ENCODE data around the gene CD248.
"Not testable (repeated sequence)": the region's sequence is repeated elsewhere in the genome, so short reads cannot be mapped to it uniquely, and the experiment has no call there.

CD248 gene

DNA sequence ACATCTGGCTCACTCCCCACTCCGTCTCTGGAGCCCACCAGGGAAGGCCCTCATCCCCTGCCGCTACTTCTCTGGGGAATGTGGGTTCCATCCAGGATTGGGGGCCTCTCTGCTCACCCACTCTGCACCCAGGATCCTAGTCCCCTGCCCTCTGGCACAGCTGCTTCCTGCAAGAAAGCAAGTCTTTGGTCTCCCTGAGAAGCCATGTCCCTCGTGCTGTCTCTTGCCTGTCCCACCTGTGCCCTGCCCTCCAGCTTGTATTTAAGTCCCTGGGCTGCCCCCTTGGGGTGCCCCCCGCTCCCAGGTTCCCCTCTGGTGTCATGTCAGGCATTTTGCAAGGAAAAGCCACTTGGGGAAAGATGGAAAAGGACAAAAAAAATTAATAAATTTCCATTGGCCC is 39.8 kb downstream of the CD248 start:
- DNase-seq: not testable (repeated sequence)

DNA sequence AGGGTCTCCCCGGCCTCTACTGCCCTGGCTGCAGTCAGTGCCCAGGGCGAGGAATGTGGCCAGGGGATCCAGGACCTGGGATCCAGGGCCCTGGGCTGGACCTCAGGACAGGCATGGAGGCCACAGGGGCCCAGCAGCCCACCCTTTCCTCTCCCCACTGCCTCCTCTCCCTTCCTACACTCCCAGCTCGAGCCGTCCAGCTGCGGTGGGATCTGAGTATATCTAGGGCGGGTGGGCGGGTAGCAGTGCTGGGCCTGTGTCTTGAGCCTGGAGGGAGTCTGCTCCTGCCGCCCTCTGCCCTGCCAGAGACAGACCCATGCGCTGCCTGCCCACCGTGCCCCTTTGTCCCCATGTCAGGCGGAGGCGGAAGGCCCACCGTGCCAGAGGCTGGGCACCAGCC is 40.2 kb downstream of the CD248 start:
- DNase-seq: not testable (repeated sequence)

DNA sequence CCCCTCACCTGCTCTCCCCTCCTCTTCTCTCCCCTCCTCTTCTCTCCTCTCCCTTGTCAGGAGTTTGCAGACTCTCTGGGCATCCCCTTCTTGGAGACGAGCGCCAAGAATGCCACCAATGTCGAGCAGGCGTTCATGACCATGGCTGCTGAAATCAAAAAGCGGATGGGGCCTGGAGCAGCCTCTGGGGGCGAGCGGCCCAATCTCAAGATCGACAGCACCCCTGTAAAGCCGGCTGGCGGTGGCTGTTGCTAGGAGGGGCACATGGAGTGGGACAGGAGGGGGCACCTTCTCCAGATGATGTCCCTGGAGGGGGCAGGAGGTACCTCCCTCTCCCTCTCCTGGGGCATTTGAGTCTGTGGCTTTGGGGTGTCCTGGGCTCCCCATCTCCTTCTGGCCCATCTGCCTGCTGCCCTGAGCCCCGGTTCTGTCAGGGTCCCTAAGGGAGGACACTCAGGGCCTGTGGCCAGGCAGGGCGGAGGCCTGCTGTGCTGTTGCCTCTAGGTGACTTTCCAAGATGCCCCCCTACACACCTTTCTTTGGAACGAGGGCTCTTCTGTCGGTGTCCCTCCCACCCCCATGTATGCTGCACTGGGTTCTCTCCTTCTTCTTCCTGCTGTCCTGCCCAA is 40.7 kb downstream of the CD248 start:
- no peak for DNase-seq

DNA sequence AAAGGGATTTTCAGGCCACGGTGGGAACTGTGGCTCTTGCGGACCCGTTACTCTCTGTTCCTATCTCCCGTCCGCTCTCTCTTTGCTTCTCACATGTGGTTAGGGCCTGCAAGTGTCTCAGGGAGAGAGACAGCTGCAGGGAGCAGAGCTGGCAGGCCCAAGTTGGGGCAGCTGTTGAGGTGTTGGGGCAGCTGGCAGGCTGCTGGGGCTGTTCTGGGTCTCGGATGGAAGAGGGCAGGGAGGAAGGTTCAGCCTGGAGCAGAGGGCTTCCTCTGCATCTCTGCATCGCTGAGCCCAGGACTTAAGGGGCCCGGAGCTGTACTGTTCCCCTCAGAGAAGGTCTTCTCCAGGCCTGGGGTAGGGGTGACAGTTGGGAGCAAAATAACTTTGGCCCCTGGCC is 41.4 kb downstream of the CD248 start:
- DNase-seq: no peak

DNA sequence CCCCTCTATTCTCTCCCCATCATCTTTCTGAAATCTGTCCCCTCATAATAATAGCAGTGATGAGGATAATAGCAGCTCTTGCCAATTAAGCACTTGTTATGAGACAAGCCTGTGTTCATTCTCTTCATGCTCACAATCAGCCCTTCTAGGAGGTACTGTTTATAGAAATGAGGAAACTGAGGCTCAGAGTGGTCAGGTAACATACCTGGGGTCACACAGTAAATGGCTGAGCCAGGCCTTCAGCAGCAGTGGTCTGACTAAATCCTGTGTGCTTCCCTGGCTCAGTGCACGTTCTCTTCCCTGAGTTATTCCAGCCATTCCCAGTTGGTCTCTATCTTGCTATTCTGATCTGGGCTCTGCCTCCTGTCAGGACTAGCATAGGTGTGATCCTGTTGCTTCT is 42.6 kb downstream of the CD248 start:
- DNase-seq: no peak

DNA sequence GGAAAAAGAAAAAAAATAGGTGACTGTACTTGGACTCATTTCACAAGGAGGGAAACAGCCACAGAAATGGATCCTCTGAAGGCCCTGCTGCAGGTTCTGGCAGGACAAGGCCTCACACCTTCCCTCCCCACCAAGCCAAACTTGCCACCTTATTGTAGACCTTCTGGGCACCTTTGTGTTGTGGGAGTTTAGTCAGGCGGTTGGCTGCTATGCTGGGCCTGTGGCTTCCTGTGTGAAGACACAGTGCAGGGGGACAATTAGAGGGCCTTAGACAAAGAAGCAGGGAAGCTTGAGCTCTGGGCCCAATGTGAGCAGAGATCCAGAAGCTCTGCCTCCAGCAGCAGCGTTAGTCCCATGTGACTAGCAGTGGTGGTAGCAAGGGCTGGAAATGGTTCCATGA is 44.2 kb downstream of the CD248 start:
- no peak for DNase-seq

DNA sequence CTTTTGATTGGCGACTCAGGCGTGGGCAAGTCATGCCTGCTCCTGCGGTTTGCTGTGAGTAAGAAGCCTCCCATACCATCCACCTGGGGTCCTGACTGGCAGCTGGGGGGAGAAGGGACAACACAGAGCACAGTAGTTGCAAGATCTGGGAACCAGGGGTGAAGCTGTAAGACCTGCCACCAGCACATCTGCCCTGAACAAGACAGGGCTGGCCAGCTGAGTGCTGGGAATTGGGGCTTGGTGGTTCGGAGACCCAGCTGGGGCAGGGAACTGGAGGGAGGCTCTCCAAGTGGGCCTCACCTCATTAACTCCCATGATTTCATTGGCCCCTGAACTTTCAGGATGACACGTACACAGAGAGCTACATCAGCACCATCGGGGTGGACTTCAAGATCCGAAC is 45.0 kb downstream of the CD248 start:
- DNase-seq: no peak

DNA sequence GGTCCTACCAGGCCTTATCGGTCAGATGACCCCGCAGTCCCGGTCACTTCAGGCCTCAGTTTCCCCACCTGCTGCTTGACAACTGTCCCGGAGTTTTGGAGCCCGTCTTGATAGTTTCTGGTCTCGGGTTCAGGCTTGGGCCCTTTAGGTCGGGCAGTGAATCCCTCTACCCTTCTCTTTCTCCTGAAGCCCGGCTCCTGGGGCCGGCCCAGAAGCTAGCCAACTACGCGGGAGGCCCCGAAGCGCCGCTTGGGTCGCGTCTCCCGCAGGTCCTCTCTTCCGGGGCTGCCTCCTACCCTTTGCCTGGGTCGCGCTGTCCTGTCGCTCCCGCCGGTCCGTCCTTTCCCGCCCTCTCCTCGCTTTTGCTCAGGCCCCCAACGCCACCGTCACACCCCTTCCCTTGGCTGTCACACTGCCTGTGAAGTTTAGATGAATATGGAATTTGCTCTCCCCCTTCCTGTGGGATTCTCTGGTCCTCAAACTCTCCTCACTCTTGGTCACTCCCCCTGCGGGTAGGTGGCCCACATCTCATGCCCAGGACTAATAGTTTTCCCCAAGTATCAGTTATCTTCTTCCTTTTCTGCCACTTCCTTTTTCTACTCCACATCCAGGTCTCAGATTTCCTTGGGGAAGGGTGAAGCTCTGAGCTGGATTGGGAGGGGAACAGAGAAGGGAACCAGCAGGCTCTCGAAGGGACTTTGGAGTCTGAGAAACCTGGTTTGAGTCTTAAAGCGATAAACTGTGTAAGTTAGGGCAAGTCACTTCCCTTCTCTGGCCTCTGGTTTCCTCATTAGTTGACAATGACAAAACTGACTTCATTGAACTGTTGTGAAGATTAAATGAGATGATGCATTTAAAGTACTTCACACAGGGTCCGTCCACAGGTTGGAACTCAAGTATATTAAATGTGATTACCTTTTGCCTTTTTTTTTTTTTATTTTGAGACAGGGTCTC is 47.6 kb downstream of the CD248 start:
- peak in 2 of 56 donors; percentile 55 to 71 for DNase-seq

DNA sequence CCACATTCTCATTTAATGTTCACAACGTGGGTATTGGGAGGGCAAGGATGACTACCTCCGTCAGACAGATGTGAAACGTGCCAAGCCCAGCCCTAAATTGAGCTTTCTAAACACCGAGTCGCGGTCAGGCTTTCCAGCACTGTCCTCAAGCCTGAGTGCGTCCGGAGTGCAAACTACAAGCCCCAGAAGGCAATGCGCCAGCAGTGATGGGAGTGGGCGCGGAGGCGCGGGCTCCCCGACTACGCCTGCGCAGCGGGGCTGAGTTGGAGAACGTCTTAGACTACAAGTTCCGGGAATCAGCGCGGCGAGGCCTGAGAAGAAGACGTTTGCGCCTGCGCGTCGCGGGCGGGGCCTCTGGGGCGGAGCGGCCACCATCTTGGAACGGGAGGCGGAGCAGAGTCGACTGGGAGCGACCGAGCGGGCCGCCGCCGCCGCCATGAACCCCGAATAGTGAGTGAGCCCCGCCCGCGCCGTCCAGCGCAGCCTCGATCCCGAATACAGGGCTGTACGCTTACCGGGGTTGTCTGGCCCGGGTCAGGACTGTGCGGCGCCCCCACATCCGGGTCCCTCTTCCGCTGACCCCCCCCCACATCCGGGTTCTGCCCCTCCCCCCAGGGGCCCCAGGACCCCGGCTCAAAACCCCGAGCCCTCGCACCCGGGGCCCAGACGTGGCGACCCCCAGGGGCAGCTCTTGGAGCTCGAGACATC is 48.4 kb downstream of the CD248 start, which contains the start of gene RAB1B:
RAB1B (plus strand) TSS at position 396 of the 708 bp plus-strand sequence; CDS start at position 437, 41 bp downstream.
- peak; percentile 86 to 100 (median 99) for DNase-seq

DNA sequence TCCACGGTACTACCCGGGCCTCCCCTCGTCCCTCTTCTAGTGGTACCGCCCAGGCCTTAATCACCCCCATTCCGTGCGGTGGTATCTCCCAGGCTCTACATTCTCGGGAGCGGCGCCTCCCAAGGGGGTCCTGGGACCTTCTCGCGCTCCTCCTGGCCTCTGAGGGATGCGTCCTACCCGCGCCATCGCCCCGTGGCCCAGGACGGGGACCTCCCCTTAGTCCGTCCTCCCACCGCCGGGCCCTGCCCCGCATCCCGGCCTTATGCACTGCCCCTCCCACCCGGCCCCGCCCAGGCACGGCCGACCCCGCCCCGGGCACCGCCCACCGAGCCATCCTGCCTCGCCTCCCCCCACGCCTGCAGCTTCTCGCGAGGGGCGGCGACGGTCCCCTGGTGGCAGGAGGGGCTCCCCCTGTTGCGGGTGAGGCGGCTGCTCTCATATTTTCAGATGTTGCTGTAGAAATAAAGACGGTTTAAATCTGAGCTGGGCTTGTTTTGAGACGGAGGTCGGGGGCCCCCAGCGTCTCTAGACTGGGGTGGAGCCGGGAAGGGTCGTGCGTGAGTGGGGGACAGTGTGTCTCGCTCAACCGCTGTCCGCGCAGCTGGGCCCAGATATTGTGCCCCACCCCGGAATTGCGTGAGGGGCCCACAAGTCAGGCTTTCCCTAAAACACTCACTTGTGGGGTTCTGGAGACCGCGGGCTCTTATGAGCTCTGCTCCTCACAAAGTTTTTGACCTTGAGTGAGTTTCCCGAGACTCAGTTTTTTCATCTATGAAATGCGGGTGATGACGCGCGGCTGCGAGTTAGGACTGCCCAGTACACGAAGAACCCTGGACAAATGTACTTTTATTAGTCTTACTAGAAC is 49.2 kb downstream of the CD248 start:
- peak in 55 of 56 donors; percentile 61 to 93 (median 84) for DNase-seq

DNA sequence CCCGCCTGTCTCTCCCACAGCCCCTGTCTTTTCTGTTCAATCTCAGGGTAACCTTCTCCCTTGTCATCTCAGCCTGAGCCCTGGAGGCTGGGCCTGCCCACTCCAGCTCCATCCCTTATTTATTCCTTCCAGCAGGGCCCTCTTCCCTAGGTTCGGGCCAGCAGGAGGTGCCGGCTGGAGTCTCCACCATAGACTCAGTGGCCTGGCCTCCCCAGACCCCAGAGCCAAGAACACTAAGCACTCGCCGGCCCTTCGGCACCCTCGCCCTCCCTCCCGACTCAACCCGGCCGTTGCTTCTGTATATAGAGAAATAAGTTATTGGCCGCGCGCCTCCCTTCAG is 49.8 kb downstream of the CD248 start:
- no peak for DNase-seq

DNA sequence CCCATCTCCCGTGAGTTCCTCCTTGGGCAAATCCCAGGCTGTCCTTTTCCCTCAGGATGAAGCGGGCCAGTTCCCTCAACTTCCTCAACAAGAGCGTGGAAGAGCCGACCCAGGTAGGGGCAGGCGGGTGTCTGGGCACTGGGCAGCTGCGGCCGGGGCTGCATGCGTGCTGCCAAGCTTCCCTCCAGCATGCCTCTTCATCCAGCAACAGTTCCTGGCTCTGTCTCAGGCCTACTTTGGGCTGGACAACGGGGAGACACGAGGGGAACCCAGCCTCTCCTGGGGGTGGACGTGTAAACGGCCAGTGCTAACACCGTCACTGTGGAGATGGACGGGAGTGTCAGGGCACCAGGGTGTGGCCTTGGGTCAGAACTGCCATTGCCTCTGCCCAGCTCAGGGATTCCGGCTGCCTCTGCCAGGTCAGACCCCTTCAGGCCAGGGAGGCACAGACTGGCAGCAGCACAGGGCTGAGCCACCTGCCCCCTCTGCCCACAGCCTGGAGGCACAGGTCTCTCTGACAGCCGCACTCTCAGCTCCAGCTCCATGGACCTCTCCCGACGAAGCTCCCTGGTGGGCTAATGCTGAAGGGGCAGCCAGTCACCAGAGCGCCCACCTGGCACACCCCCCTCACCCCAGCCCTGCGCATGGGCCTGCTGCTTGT is 50.3 kb downstream of the CD248 start:
- DNase-seq: no peak

DNA sequence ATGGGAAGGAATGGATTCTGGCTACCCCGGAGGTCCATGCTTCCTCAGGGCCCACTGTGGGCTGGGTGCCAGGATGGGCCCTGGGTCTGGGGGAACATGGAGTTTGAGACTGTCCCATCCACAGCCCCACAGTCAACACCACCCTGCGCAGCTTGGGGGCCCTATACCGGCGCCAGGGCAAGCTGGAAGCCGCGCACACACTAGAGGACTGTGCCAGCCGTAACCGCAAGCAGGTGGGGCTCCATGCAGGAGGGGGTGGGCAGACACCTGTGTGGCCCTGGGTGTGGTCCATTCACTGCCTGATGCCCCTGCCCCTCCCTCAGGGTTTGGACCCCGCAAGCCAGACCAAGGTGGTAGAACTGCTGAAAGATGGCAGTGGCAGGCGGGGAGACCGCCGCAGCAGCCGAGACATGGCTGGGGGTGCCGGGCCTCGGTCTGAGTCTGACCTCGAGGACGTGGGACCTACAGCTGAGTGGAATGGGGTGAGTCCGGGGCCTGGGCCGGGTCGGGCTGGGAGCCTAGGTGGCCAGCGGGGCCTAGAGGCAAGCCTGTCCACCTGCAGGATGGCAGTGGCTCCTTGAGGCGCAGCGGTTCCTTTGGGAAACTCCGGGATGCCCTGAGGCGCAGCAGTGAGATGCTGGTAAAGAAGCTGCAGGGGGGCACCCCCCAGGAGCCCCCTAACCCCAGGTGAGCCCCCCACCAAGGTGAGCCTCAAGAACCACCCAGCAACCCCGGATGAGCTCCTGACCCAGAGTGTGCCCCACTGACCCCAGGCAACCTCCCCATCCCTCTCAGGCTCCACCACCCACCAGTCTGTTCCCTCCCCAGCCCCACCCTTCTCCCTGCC is 51.1 kb downstream of the CD248 start:
- no peak for DNase-seq

DNA sequence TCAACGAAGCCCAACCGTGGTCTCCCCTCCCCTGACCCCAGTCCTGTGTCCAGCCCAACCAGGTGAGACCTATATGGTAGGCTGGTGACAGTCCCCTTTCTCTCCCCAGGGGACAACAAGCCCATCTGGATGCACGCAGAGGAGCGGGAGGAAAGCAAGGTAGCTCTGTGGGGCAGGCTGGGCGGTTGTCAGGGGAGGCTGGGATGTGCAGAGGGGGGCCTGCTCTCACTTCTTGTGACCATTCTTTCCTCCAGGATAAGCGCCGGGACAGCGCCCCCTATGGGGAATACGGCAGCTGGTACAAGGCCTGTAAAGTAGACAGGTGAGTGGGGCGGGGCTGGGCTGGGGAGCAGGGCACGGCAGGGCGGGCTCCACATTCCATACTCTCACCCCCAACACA is 51.9 kb downstream of the CD248 start:
- DNase-seq: no peak
